GM18907 (cell line): ENCODE data around the gene TRPV2.
"Not testable (repeated sequence)": the region's sequence is repeated elsewhere in the genome, so short reads cannot be mapped to it uniquely, and the experiment has no call there.

ENCODE experiments used
- ATAC-seq: cut with Tn5 transposase; IDR thresholded peaks from one replicate; pipeline ENCODE4 v1.9.1; 2021; ENCODE audit warnings: mild to moderate bottlenecking, moderate library complexity; ENCODE audit not compliant: unreplicated experiment

TRPV2 gene

GRCh38 chr17:16403847-16404246, 11.5 kb upstream of the TRPV2 start:
- ATAC-seq: not testable (repeated sequence)

- no peak for ATAC-seq
Measured at GRCh38 chr17:16406742-16407674, 8.4 kb upstream of the TRPV2 start.

GRCh38 chr17:16407911-16408588, 7.3 kb upstream of the TRPV2 start:
- peak; percentile 91 for ATAC-seq

- ATAC-seq: no peak
Measured at GRCh38 chr17:16417399-16417798, 2.0 kb downstream of the TRPV2 start.

GRCh38 chr17:16417896-16418684, 2.7 kb downstream of the TRPV2 start:
- ATAC-seq: no peak

- ATAC-seq: no peak
Measured at GRCh38 chr17:16418685-16419068, 3.3 kb downstream of the TRPV2 start.

GRCh38 chr17:16419074-16419928, 3.9 kb downstream of the TRPV2 start:
- peak; percentile 49 for ATAC-seq

GRCh38 chr17:16419929-16420271, 4.5 kb downstream of the TRPV2 start:
- peak; percentile 5 for ATAC-seq

- no peak for ATAC-seq
Measured at GRCh38 chr17:16422416-16422815, 7.0 kb downstream of the TRPV2 start.

GRCh38 chr17:16423226-16423872, 8.0 kb downstream of the TRPV2 start:
- ATAC-seq: no peak

- ATAC-seq: no peak
Measured at GRCh38 chr17:16425202-16425601, 9.8 kb downstream of the TRPV2 start.

- ATAC-seq: no peak
Measured at GRCh38 chr17:16425698-16426659, 10.6 kb downstream of the TRPV2 start.

- no peak for ATAC-seq
Measured at GRCh38 chr17:16427020-16427419, 11.6 kb downstream of the TRPV2 start.

GRCh38 chr17:16428098-16428882, 12.9 kb downstream of the TRPV2 start:
- no peak for ATAC-seq

- ATAC-seq: no peak
Measured at GRCh38 chr17:16429083-16429482, 13.7 kb downstream of the TRPV2 start.

- no peak for ATAC-seq
Measured at GRCh38 chr17:16430650-16431049, 15.3 kb downstream of the TRPV2 start.

GRCh38 chr17:16432017-16432416, 16.6 kb downstream of the TRPV2 start:
- ATAC-seq: no peak

GRCh38 chr17:16433514-16433913, 18.1 kb downstream of the TRPV2 start:
- ATAC-seq: no peak
